ENCODE measurements around the gene CDC34. TPM values are rescaled to one million over a fixed set of nuclear protein-coding genes. Genes with fewer than 3 reads are reported as not detected.
A peak's percentile ranks its signal among the peaks of the same experiment; 100 is the strongest.

CDC34 gene
- total RNA-seq, 1 donor from 2014 or later: 111 TPM

DNA sequence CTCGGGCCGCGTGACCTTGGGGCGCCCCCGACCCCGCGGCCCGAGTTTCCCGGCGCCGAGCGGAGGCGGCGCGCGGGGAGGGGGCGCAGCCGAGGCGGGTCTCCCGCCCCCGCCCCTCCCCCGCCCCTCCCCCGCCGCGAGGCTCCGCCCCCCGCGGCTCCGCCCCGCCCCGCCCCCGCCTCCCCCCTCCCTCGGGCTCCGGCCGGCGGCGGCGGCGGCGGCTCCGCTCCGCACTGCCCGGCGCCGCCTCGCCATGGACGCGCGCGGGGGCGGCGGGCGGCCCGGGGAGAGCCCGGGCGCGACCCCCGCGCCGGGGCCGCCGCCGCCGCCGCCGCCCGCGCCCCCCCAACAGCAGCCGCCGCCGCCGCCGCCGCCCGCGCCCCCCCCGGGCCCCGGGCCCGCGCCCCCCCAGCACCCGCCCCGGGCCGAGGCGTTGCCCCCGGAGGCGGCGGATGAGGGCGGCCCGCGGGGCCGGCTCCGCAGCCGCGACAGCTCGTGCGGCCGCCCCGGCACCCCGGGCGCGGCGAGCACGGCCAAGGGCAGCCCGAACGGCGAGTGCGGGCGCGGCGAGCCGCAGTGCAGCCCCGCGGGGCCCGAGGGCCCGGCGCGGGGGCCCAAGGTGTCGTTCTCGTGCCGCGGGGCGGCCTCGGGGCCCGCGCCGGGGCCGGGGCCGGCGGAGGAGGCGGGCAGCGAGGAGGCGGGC, 58.3 kb downstream of the CDC34 start, which contains the start of gene HCN2:
TSS of gene HCN2 (plus strand) at position 189 of the 703 bp plus-strand sequence. CDS start at position 254, 65 bp downstream.
- DNase-seq: no peak

DNA sequence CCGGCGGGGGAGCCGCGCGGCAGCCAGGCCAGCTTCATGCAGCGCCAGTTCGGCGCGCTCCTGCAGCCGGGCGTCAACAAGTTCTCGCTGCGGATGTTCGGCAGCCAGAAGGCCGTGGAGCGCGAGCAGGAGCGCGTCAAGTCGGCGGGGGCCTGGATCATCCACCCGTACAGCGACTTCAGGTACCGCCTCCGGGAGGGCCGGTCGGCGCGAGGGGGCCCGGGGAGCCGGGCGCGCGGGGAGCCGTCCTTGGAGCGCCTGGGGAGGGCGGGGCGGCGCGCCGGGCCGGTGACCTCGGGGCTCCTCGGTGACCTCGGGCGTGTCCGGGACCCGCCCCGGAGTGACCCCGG, 58.8 kb downstream of the CDC34 start:
- peak; percentile 50 for DNase-seq

DNA sequence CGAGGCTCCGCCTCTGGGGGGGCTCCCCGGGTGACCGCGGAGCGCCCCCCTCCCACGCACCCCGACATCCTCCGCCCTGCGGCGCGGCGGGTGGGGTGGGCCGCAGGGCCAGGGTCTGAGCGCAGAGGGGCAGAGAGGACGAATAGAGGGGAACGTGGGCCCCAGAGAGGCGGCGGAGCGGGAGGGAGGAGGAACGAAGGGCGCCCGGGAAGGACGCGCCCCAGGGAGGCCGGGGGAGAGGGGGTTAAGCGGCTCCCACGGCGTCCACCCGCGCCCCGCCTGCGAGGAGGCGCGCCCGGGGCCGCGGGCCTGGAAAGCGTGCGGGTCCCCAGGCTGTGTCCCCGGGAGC, 59.2 kb downstream of the CDC34 start:
- DNase-seq: no peak

- peak; percentile 49 for DNase-seq
These were observed 59.8 kb downstream of the CDC34 start for GRCh38 chr19:591099-591958.

Other genes starting within 250 kb of the CDC34 start
- 14.3 and 25.8 TPM in 2 replicates for gene PLPP2, start 240.4 kb upstream of the CDC34 start, total RNA-seq
- gene MIER2, start 187.0 kb upstream of the CDC34 start, total RNA-seq: 16.5 and 29.0 TPM in 2 replicates
- 1.9 and 5.9 TPM in 2 replicates for gene C2CD4C, start 122.6 kb upstream of the CDC34 start, total RNA-seq
- 8.3 and 11.3 TPM in 2 replicates for gene SHC2, start 70.7 kb upstream of the CDC34 start, total RNA-seq
- 0.09 and 0.34 TPM in 2 replicates for gene MADCAM1, start 35.3 kb upstream of the CDC34 start, total RNA-seq
- gene TPGS1, start 24.3 kb upstream of the CDC34 start, total RNA-seq: 35.6 and 74.0 TPM in 2 replicates
- not detected in 2 replicates for gene GZMM, start 12.3 kb downstream of the CDC34 start, total RNA-seq
- gene BSG, start 40.8 kb downstream of the CDC34 start, total RNA-seq: 356 and 480 TPM in 2 replicates
- gene HCN2, start 58.1 kb downstream of the CDC34 start, total RNA-seq: 0.34 and 0.70 TPM in 2 replicates
- 29.1 and 37.6 TPM in 2 replicates for gene POLRMT, start 101.8 kb downstream of the CDC34 start, total RNA-seq
- not detected in 2 replicates for gene FGF22, start 108.1 kb downstream of the CDC34 start, total RNA-seq
- gene RNF126, start 131.5 kb downstream of the CDC34 start, total RNA-seq: 25.0 and 38.8 TPM in 2 replicates
- 7.1 and 8.8 TPM in 2 replicates for gene FSTL3, start 144.6 kb downstream of the CDC34 start, total RNA-seq
- gene PRSS57, start 163.7 kb downstream of the CDC34 start, total RNA-seq: not detected in 2 replicates
- 56.3 and 109 TPM in 2 replicates for gene PALM, start 177.2 kb downstream of the CDC34 start, total RNA-seq
- gene MISP, start 219.4 kb downstream of the CDC34 start, total RNA-seq: 0.05 TPM in 1 of 2 replicates, not detected in the other

Measured in dermis blood vessel endothelial cell (primary cell).